Keratinocyte (primary cell): ENCODE measurements around the gene ZNF300.

ENCODE experiments used
- CTCF ChIP-seq, 3 experiments: IDR thresholded peaks in 1 of 3; conservative IDR thresholded peaks in 1 of 3; optimal IDR thresholded peaks in 1 of 3; 2 replicates in 2 of 3; 3 replicates in 1 of 3; pipeline versions ENCODE3 to v1.5.1; 2011; ENCODE audit warnings: low read length in 3 of 3, mild to moderate bottlenecking in 3 of 3, moderate library complexity in 2 of 3, control low read depth in 1 of 3, inconsistent platforms in 1 of 3; ENCODE audit not compliant: insufficient read depth in 2 of 3; ENCODE audit errors: extremely low read depth in 1 of 3
- EZH2 ChIP-seq: IDR thresholded peaks from one replicate; pipeline ENCODE4 v1.6.1; 2012; ENCODE audit warnings: inconsistent platforms, mild to moderate bottlenecking, low read length, moderate library complexity

- TF ChIP-seq CTCF (optimal IDR thresholded peaks at IDR 0.05 in 1 of 3, IDR thresholded peaks at IDR 0.05 in 1 of 3, conservative IDR thresholded peaks at IDR 0.05 in 1 of 3; ENCODE audit: extremely low read depth in 1 of 3, insufficient read depth in 2 of 3, low read length in 3 of 3) (no peak), EZH2 (no peak)
Measured at GRCh38 chr5:150862070-150862469, 42.7 kb downstream of the ZNF300 start.
